Measurements from ENCODE around the gene MYD88.
A peak's percentile ranks its signal among the peaks of the same experiment; 100 is the strongest.

MYD88 gene

DNA sequence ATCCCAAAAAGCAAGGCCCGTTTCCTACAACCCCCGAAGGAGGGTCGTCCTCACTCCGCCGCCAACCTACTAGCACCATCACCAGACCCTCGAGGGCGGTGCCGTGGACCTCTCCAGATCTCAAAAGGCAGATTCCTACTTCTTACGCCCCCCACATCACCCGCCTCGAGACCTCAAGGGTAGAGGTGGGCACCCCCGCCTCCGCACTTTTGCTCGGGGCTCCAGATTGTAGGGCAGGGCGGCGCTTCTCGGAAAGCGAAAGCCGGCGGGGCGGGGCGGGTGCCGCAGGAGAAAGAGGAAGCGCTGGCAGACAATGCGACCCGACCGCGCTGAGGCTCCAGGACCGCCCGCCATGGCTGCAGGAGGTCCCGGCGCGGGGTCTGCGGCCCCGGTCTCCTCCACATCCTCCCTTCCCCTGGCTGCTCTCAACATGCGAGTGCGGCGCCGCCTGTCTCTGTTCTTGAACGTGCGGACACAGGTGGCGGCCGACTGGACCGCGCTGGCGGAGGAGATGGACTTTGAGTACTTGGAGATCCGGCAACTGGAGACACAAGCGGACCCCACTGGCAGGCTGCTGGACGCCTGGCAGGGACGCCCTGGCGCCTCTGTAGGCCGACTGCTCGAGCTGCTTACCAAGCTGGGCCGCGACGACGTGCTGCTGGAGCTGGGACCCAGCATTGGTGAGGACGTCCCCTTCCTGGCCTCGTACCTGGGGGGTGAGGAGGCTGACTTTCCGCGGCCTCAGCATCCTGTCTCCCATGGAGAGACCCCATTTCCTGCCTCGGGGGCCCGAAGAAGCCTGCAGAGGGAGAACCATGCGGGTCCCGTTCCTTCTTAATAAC, at the start of gene MYD88:
TSS of gene MYD88 (plus strand) at position 313 of the 842 bp plus-strand sequence. CDS start at position 353, 40 bp downstream.
- H3K4me3 ChIP-seq (ENCODE audit: low read depth, low read length), result peak within 1 kb of the TSS; percentile 86

GRCh38 chr3:38089163-38089562, 49.3 kb upstream of the MYD88 start:
- no peak overlapping the region for H3K4me3 ChIP-seq (ENCODE audit: low read depth, low read length)

- no peak overlapping the region for H3K4me3 ChIP-seq (ENCODE audit: low read depth, low read length)
These were observed 48.0 kb upstream of the MYD88 start for GRCh38 chr3:38090453-38090852.

DNA sequence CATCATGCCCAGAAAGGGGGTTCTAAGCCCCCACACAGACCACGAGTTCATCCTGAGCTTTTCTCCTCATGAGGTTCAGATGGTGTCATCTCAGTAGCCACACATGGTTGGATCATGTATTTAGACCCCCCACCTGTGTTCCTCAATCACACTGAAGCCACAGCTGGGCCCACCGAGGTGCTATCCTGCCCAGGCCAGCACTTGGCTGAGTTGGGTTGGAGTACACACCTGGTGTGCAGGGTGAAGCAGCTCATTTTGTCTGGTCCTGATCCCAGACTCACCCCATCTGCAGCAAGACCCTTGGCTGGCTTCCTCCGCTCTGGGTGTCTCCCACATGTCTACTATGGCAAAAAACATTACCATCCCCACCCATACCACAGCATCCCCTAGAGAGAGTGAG, 43.5 kb upstream of the MYD88 start:
- no peak overlapping the region for H3K4me3 ChIP-seq (ENCODE audit: low read depth, low read length)

DNA sequence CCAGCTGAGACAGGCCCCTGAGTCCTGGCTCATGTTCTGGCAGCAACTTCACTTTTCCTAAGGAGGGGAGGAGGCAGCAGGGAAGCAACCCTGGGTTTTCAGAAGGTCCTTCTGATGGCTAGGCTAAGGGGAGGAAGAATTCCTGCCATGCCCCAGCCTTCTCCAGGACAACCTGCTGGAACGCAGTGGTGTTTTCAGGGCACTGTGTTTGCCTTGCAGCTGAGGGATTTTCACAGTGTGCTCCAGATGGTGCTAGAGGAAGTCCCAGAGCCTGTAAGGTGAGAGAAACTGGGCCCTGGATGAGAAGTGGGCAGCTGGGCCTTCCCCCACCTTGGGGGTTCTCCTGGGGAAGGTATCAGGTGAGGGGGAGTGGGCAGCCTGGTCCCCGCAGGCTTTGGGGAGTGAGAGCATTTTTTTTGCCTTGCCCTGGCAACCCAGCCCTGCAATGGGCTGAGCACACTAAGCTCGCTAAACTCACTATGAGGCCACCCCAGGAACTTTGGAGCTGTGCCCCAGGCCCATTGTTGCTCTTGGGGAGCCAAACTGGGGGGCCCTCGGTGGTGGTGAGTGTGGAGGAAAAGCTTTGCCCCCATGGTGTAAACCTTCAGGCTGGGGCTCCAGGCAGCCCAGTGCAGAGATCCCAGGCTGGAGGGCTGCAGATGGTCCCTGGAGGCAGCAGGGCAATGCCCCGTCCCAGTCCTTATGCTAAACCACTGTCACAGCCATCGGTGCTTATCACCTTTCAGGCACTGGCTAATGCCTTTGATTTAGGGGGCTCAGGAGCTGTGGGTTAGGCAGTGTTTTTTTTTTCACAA, 42.6 kb upstream of the MYD88 start:
- no peak overlapping the region for H3K4me3 ChIP-seq (ENCODE audit: low read depth, low read length)

DNA sequence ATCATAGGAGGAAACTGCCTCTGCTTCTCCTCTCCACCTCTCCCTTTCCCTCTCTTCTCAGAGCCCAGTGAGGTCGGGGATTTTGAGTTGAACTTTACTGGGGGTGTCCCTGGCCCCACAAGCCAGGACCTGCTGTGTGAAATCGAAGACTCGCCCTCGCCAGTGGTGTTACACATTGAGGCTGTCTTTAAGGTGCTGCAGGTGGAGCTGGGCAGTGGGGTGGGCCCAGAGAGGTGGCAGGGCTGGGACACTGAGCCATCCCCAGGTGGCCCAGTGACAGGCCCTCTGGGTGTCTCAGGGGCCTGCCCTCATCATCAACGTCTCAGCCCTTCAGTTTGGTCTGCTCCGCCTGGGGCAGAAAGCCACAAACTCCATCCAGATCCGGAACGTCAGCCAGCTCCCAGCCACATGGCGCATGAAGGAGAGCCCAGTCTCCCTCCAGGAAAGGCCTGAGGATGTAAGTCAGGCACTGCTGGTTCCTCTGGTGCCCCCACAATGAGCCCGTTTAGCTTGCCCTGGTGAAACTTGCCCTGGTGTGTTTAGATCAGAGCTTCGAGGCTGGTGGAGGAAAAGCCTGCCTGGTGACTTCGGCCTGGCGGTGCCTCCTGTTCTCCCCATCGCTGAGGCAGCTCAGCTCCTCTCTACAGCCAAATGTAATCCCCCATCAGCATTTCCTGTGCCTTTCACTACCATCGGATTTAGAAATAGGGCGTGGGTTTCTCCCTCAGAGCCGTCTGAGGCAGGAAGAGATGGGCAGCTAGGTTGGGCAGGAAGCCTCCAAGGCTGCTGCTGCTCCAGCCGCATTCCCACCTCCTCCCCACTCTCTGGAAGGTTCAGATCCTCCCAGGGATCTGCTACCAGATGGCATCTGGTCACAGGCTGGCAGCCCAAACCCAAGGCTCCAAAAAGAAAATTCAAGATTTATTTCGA, 40.8 kb upstream of the MYD88 start:
- H3K4me3 ChIP-seq (ENCODE audit: low read depth, low read length), result no peak overlapping the region

DNA sequence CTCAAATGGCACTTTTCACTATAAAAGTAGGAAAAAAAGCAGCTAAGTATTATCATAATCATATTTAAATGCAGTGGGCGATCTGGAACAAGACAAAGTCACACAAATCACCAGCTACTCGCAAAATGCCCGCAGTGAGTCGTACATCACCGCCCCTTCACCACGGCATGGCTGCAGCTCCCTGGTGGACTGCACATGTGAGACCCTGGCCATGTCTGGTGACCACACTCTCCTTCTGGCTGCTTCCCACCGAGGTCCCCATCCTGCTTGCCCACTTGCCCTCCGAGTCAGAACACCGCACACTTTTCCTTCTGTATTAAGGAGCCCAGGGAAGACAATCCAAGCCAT, 40.1 kb upstream of the MYD88 start:
- H3K4me3 ChIP-seq (ENCODE audit: low read depth, low read length), result no peak overlapping the region

DNA sequence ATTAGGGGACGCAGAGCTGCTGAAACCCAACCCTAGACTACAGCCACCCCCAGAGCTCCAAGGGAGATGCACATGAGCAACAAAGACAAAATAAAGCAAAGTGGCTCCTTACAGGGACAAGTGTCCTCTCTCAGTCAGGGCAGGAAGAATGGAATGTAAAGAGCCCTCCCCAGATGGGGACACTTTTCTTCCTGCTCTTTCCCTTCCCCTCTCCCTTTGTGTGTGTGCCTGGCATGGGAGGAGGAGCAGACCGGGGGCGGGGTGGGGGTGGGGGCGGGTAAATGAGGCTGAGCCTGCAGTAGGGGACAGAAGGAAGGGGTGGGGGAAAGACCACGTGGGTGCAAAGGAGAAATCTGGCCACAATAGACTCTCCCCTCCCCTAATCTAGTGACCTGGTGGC, 38.9 kb upstream of the MYD88 start:
- H3K4me3 ChIP-seq (ENCODE audit: low read depth, low read length), result no peak overlapping the region

- no peak overlapping the region for H3K4me3 ChIP-seq (ENCODE audit: low read depth, low read length)
These were observed 38.0 kb upstream of the MYD88 start for GRCh38 chr3:38100498-38100897.

GRCh38 chr3:38101811-38102443, 36.5 kb upstream of the MYD88 start:
- H3K4me3 ChIP-seq (ENCODE audit: low read depth, low read length), result no peak overlapping the region

DNA sequence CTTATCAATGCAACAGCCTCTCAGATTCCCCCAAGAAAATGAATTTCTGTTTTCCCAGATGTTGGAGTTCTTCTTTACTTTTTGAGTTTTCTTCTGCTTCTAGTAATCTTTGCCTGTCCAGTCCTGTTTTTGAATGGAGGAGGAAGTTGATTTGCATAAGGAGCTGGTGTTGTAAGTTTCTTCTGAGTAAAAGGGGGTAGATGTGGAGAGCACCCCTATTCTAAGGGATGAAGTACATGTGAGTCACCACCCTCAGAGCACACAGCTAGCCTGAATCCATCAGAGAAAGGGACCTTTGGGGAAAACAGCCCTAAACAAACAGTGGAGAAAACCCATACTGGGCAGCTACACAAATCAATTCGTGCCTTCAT, 36.0 kb upstream of the MYD88 start:
- H3K4me3 ChIP-seq (ENCODE audit: low read depth, low read length), result no peak overlapping the region

DNA sequence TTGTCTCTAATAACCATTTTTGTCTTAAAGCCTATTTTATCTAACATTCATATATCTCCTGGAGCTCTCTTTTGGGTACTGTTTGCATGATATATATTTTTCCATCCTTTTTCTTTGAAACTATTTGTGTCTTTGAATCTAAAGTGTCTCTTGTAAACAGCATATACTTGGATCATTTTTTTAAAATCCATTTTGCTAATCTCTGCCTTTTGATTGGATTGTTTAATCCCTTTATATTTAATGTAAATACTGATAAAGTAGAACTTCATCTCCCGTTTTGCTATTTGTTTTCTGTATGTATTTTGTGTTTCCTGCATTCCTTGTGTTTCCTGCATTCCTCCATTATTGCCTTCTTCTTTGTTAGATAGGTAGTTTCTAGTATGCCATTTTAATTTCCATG, 32.9 kb upstream of the MYD88 start:
- H3K4me3 ChIP-seq (ENCODE audit: low read depth, low read length), result no peak overlapping the region

DNA sequence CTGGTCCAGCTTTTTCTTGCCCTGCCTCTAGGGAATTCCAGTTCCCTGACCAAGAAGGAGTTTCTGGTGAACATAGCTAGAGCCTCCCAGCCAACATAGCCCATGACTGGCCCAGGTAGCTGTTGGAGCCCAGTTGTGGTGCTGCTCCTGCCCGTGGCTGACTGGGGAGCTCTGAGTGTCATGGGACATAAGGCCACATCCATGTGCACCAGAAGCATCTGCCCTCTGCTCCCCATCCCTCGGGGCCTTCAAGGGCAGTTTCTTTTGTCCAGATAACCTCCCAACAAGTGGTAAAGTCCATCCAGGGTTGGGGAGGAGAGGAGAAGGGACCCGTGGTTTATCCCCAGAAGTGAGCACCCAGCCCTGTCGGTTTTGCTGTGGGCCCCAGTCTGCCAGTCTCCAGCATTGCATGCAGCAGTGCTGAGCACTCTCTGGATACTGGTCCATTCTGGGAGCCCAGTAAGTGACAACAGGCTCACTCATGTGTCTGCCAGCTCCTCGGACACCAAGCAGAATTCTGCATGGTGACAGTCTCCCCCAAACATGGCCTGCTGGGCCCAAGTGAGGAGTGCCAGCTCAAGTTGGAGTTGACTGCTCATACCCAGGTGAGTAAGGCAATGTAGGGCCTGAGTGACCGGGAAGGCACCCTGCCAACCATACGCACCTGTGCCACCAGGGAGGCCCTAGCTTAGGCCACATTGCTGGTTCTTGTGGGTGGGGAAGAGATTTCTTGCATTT, 30.4 kb upstream of the MYD88 start:
- H3K4me3 ChIP-seq (ENCODE audit: low read depth, low read length), result no peak overlapping the region

DNA sequence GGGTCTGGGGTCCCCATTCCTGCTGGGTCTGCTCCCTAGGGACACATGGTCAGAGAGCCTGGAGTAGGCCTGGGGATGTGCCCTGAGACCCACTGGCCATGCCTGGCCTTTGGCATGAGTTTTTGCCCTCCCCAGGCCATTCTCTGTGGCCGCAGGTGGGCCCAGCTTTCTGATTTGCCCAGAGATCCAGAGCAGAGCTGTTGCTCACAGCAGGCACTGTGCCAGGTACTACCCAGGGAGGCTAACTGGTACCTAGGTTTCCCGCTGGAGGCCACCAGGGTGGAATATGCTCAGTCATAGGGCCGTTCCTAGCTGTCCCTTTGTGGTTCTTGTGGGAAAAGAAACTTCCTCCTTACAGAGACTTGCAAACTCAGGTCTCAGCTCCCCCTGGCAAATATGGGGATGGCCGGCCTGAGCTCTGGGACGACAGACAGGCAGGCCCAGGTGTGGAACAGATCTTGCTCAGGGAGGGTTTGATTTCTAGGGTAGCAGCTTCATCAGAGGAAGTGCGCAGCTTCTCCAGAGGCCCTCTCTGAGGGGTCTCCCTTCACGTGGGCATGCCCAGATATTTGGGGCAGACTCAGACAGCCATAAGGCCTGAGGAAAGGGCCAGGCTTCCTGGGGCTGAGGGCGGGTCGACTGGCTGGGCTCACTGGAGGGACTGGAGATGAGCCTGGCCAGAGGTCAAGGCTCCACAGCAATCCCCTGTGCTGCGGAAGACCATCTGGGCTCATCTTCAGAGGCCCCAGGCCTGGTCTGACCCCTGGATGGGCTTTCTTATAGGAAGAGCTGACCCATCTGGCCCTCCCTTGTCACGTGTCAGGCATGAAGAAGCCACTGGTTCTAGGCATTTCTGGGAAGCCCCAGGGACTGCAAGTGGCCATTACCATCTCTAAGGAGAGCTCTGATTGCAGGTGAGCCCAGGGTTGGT, 29.5 kb upstream of the MYD88 start:
- no peak overlapping the region for H3K4me3 ChIP-seq (ENCODE audit: low read depth, low read length)

DNA sequence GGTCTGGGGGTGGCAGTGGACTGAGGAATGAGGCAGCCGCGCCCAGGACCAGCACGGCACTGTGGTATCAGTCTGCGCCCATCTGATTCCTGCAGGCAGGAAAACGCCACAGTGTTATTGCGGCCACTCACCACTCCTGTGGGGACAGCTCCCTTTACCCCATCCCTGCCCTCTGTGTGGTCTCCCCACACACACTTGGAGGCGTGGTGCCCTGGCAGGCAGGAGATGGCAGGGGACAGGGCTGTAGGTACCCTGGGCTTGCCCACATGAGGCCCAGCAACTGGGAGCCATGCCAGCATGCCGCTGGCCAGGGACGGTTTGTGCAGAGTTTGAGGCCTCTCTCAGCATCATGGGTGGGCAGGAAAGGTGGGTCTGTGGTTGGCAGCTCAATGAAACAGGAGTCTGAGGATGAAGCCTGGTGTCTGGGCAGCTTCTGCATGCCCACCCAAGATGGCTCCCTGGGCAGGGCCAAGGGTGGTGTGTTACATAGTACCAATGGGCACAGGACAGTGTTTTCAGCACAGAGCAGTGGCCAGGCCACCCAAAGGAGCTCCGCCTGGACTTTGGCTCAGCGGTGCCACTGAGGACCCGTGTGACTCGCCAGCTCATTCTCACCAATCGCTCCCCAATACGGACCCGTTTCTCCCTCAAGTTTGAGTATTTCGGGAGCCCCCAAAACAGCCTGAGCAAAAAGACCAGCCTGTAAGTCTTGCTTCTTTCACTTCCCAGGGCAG, 28.7 kb upstream of the MYD88 start:
- H3K4me3 ChIP-seq (ENCODE audit: low read depth, low read length), result no peak overlapping the region

- H3K4me3 ChIP-seq (ENCODE audit: low read depth, low read length), result no peak overlapping the region
These were observed 28.0 kb upstream of the MYD88 start for GRCh38 chr3:38110314-38111050.

- H3K4me3 ChIP-seq (ENCODE audit: low read depth, low read length), result no peak overlapping the region
These were observed 27.3 kb upstream of the MYD88 start for GRCh38 chr3:38111201-38111600.
